HepG2 (cell line): Measurements from ENCODE around the gene TIPIN. TPM values are rescaled to one million over a fixed set of nuclear protein-coding genes. Genes with fewer than 3 reads are reported as not detected.

Experiments used
- AKNA ChIP-seq: sonication (generic); formaldehyde crosslinking; IDR thresholded peaks from 2 replicates; pipeline ENCODE4 v1.4.0; 2020; ENCODE audit warnings: missing genetic modification reagents, borderline replicate concordance
- ELF1 ChIP-seq: sonication (generic); formaldehyde crosslinking; IDR thresholded peaks from 2 replicates; pipeline ENCODE4 v1.4.0; 2020; ENCODE audit warnings: missing genetic modification reagents
- FOXP1 ChIP-seq, 2 experiments: fragments of 450-650 bp in 1 of 2; IDR thresholded peaks; 2 replicates each; pipeline ENCODE4 v1.6.1; 2017 to 2018; ENCODE audit warnings: antibody characterized with exemption in 1 of 2
- GMEB2 ChIP-seq: IDR thresholded peaks from 2 replicates; pipeline ENCODE4 v1.6.1; 2016; ENCODE audit warnings: missing biosample characterization, missing genetic modification reagents, low read depth
- LCORL ChIP-seq, 2 experiments: fragments of 450-650 bp in 1 of 2; sonication (generic) in 1 of 2; formaldehyde crosslinking in 1 of 2; IDR thresholded peaks; 2 replicates each; pipeline versions ENCODE4 v1.5.0 to v1.6.1; 2017 to 2020; ENCODE audit warnings: antibody characterized with exemption in 1 of 2, missing genetic modification reagents in 1 of 2
- MED8 ChIP-seq: sonication (generic); formaldehyde crosslinking; IDR thresholded peaks from 2 replicates; pipeline ENCODE4 v1.8.1; 2023; ENCODE audit warnings: mild to moderate bottlenecking, missing genetic modification reagents; ENCODE audit not compliant: insufficient replicate concordance
- MTERF4 ChIP-seq: sonication (generic); formaldehyde crosslinking; IDR thresholded peaks from 2 replicates; pipeline ENCODE4 v1.8.0; 2023; ENCODE audit warnings: mild to moderate bottlenecking, missing genetic modification reagents
- PAF1 ChIP-seq: IDR thresholded peaks from 2 replicates; pipeline ENCODE4 v1.6.1; 2016; ENCODE audit warnings: missing genetic modification reagents, missing compliant biosample characterization
- RBAK ChIP-seq: sonication (generic); formaldehyde crosslinking; IDR thresholded peaks from 2 replicates; pipeline ENCODE4 v1.5.1; 2020; ENCODE audit warnings: mild to moderate bottlenecking, missing genetic modification reagents
- SAFB2 ChIP-seq: sonication (generic); formaldehyde crosslinking; IDR thresholded peaks from 2 replicates; pipeline ENCODE4 v1.5.1; 2020; ENCODE audit warnings: missing genetic modification reagents, low read depth, mild to moderate bottlenecking, borderline replicate concordance
- ZBTB1 ChIP-seq: sonication (generic); formaldehyde crosslinking; IDR thresholded peaks from 2 replicates; pipeline ENCODE4 v1.4.0; 2020; ENCODE audit warnings: missing genetic modification reagents, borderline replicate concordance
- ZBTB2 ChIP-seq: sonication (generic); formaldehyde crosslinking; IDR thresholded peaks from 2 replicates; pipeline ENCODE4 v1.8.0; 2022; ENCODE audit warnings: low read depth, missing genetic modification reagents
- ZBTB33 ChIP-seq: sonication (generic); formaldehyde crosslinking; IDR thresholded peaks from 2 replicates; pipeline ENCODE4 v1.4.0; 2020; ENCODE audit warnings: missing genetic modification reagents
- ZNF543 ChIP-seq: sonication (generic); formaldehyde crosslinking; IDR thresholded peaks from 2 replicates; pipeline ENCODE4 v1.4.0; 2020; ENCODE audit warnings: mild to moderate bottlenecking, missing genetic modification reagents
- ZNF761 ChIP-seq: sonication (generic); formaldehyde crosslinking; conservative IDR thresholded peaks from 2 replicates; pipeline ENCODE4 v1.4.0; 2020; ENCODE audit warnings: mild to moderate bottlenecking, missing genetic modification reagents
- ZNF883 ChIP-seq: sonication (generic); formaldehyde crosslinking; IDR thresholded peaks from 2 replicates; pipeline ENCODE4 v1.5.1; 2020; ENCODE audit warnings: mild to moderate bottlenecking, missing genetic modification reagents; ENCODE audit errors: not compliant biosample characterization
- polyA plus RNA-seq, 8 experiments: library from polyadenylated mRNA; depleted of rRNA in 3 of 8; stranded (reverse) in 7 of 8; unstranded in 1 of 8; fragments of >200 nt; fragmentation: Illumina TruSeq in 4 of 8; extraction: Trizol in 4 of 8; gene quantifications; 2 replicates each; pipeline versions ENCODE4 v1.2.1 to v1.2.3, GENCODE V29; 2011 to 2016; ENCODE audit warnings: low read depth in 4 of 8, missing spikeins in 1 of 8, mixed read lengths in 1 of 8; ENCODE audit not compliant: insufficient read depth in 1 of 8
- total RNA-seq, 5 experiments: library from RNA; depleted of rRNA; stranded (reverse); fragments of >200 nt; fragmentation: Illumina TruSeq; extraction: Trizol; gene quantifications; 2 replicates each; pipeline ENCODE4 v1.2.3, GENCODE V29; 2016; ENCODE audit warnings: low read depth in 1 of 5

TIPIN gene
- total and polyA plus RNA-seq, 2 of the 13 experiments (the other 11 are each of a cell fraction or from before 2014, with no cell fraction given), result 2.7 to 28.6 TPM

GRCh38 chr15:66356359-66357236 lies at the start of gene TIPIN (continued):
- TF ChIP-seq GMEB2 (CRISPR knock-in tag) (no peak; the same call in 1 of the 2 replicates), MTERF4 (CRISPR knock-in tag) (peak; percentile 88), ELF1 (CRISPR knock-in tag) (peak; percentile 44; the same call in 1 of the 2 replicates), ZNF761 (CRISPR knock-in tag) (peak; percentile 83; the same call in 1 of the 2 replicates), ZBTB2 (CRISPR knock-in tag) (no peak), LCORL (IDR thresholded peaks at IDR 0.05) (no peak), LCORL (CRISPR knock-in tag; IDR thresholded peaks at IDR 0.05) (peak; percentile 73), ZNF883 (CRISPR knock-in tag) (peak; percentile 57), ZBTB33 (no peak), RBAK (CRISPR knock-in tag) (no peak), AKNA (no peak; the same call in 1 of the 2 replicates), FOXP1 (IDR thresholded peaks at IDR 0.05) (no peak), FOXP1 (CRISPR knock-in tag; IDR thresholded peaks at IDR 0.05) (peak; percentile 15; the same call in 1 of the 2 replicates), ZBTB1 (CRISPR knock-in tag) (no peak; the same call in 1 of the 2 replicates), SAFB2 (CRISPR knock-in tag) (no peak), MED8 (CRISPR knock-in tag) (peak; percentile 61), ZNF543 (peak; percentile 76; the same call in 1 of the 2 replicates), PAF1 (no peak)
